Lower leg skin (tissue), 3 donors: Measurements from ENCODE around the gene PIP4P1.

ENCODE experiments used
- CTCF ChIP-seq, 3 donors: fragments of 450-650 bp; IDR thresholded peaks; one replicate each; pipeline ENCODE4 v1.5.1; 2016; ENCODE audit warnings: antibody characterized with exemption in 3 of 3, mild to moderate bottlenecking in 3 of 3, moderate library complexity in 2 of 3
- POLR2A ChIP-seq, 2 donors: fragments of 450-650 bp; IDR thresholded peaks; one replicate each; pipeline ENCODE4 v1.6.1; 2016 to 2017; ENCODE audit warnings: antibody characterized with exemption in 2 of 2, mild to moderate bottlenecking in 1 of 2, moderate library complexity in 1 of 2

DNA sequence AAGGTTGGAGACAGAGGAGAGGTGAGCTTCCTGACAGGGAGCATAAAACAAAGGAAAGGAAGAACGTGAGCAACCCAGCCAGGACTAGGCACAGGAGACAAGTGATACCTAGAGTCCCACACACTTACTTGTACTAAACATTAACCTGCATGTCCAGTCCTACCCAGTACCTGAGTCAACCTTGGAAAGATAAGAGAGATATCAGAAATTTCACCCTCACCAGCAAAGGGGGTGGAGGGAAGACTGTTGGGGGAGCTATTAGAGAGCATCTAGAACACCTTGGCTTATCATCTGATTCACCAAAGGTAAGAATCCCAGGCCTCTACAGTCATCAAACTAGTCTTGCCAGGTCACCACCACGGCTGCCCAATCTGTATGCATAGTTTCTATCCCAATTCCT, 36.4 kb downstream of the PIP4P1 start:
- TF ChIP-seq POLR2A (IDR thresholded peaks at IDR 0.05): no peak
- TF ChIP-seq CTCF (IDR thresholded peaks at IDR 0.05): no peak
